Activated CD4-positive, alpha-beta memory T cell treated with anti-CD3 and anti-CD28 coated beads, Interleukin-2, amount 10 ng/mL, durations not matched to agents 7 days and 5 days (primary cell): ENCODE results near the gene LRP10. TPM values are rescaled to one million over a fixed set of nuclear protein-coding genes. Genes with fewer than 3 reads are reported as not detected.
"Not testable (repeated sequence)": the region's sequence is repeated elsewhere in the genome, so short reads cannot be mapped to it uniquely, and the experiment has no call there.

ENCODE experiments used
- CTCF ChIA-PET: fragments of 350-600 bp; sonication (Branson Sonifier 250); formaldehyde crosslinking; loops from one replicate; lab custom pipeline; 2021; ENCODE audit warnings: antibody characterized with exemption, inconsistent platforms; lab: Charles Lee
- POLR2A ChIA-PET: fragments of 350-600 bp; sonication (Branson Sonifier 250); formaldehyde crosslinking; loops from one replicate; lab custom pipeline; 2021; ENCODE audit warnings: antibody characterized with exemption; lab: Charles Lee
- DNase-seq: peaks from one replicate; pipeline ENCODE4 v3.0.0-alpha.2; 2020
- H3K27ac Mint-ChIP-seq: one replicate; pipeline ENCODE4 v1.8.0; 2021; ENCODE audit warnings: mild to moderate bottlenecking, mixed read lengths
- H3K27me3 Mint-ChIP-seq: one replicate; pipeline ENCODE4 v1.8.0; 2021; ENCODE audit warnings: mixed read lengths
- H3K36me3 Mint-ChIP-seq: one replicate; pipeline ENCODE4 v1.8.0; 2021; ENCODE audit warnings: low read depth, mixed read lengths
- H3K4me1 Mint-ChIP-seq: one replicate; pipeline ENCODE4 v1.8.0; 2021; ENCODE audit warnings: mixed read lengths
- H3K4me3 Mint-ChIP-seq: one replicate; pipeline ENCODE4 v1.8.0; 2021; ENCODE audit warnings: mild to moderate bottlenecking, mixed read lengths
- H3K9me3 Mint-ChIP-seq: one replicate; pipeline ENCODE4 v1.8.0; 2021; ENCODE audit warnings: mixed read lengths
- total RNA-seq, 2 experiments: library from RNA; stranded (reverse); gene quantifications; one replicate each; pipeline ENCODE4 v1.2.3, GENCODE V29; 2021

The LRP10 gene, protein sequence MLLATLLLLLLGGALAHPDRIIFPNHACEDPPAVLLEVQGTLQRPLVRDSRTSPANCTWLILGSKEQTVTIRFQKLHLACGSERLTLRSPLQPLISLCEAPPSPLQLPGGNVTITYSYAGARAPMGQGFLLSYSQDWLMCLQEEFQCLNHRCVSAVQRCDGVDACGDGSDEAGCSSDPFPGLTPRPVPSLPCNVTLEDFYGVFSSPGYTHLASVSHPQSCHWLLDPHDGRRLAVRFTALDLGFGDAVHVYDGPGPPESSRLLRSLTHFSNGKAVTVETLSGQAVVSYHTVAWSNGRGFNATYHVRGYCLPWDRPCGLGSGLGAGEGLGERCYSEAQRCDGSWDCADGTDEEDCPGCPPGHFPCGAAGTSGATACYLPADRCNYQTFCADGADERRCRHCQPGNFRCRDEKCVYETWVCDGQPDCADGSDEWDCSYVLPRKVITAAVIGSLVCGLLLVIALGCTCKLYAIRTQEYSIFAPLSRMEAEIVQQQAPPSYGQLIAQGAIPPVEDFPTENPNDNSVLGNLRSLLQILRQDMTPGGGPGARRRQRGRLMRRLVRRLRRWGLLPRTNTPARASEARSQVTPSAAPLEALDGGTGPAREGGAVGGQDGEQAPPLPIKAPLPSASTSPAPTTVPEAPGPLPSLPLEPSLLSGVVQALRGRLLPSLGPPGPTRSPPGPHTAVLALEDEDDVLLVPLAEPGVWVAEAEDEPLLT
- total RNA-seq: 10 to 100 TPM; 88.5 to 98.6 TPM

DNA sequence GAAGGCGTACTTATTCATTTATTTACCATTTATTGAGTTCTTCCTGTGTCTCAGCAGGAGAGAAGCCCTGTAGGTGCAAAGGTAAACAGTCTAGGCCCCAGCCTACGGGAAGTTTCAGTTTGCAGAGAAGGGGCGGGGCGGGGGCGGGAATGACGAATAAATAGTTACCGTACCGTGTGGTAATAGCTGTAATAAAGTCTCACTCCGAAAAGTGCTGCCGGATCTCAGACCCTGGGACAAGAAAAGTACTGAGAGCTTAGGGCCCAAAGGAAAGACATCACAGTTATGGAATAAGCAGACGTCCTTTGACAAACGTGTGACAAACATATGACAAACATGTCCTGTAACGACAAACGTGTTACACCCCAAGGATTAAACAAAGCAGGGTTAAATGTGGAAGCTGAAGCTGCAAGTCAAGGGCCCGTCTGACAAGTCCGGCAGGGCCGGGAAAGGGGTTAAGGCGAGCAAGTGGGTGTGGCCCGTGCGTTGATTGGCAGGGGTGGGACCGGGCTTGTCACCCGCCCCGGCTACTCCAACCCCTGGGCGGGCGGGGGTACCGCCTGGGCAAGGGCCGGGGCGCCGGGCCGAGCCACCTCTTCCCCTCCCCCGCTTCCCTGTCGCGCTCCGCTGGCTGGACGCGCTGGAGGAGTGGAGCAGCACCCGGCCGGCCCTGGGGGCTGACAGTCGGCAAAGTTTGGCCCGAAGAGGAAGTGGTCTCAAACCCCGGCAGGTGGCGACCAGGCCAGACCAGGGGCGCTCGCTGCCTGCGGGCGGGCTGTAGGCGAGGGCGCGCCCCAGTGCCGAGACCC, at the start of gene LRP10:
LRP10 (plus strand) TSS at position 517 of the 809 bp plus-strand sequence. CDS start 564 bp downstream, outside the sequence.
- H3K4me3 Mint-ChIP-seq: peak within 1 kb of the TSS; percentile 86
- peaks cover 31% of the 10 kb centered on the region for H3K36me3 Mint-ChIP-seq

DNA sequence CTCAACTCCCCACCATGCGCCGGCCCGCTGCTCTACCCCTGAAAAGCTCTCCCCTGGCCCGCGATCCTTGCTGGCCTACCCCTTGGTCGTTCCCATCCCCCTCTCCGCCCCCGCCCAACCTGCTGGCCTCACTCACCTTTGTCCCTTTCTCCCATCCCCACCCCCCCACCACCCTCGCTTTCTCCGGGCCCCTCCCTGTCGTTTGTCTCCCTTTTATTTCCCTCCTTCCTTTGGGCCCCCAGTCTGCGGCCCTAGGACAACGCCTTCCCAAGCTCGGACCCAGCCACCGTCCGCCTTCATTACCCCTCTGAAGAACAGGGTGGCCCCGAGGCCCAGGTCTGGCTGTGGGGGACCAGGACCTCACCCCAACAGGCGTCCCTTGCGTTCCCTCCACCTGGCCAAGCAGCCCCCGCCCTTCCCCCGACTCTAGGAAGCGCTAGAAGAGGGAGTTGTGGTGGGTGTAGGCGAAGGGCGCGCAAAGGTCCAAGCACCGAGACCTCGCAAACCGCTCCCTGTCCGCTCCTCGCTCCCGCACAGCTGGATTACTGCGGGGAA, 49.4 kb upstream of the LRP10 start:
- DNase-seq: no peak
- ChIA-PET POLR2A (interaction anchor here (1.0 to 2.3 kb wide), 6 partner anchors 32 to 160 kb away, joined by 3 to 10 read pairs (median 5); partner anchors contain the start of genes AJUBA, LRP10 and OXA1L), CTCF (interaction anchor here (0.5 to 7.5 kb wide), 25 partner anchors 11 to 1273 kb away, joined by 3 to 195 read pairs (median 5); partner anchors contain the start of genes AJUBA and LRP10)
- H3K4me1 Mint-ChIP-seq: peaks cover 36% of the 10 kb centered on the region
- peak overlapping the region; percentile 35 for H3K4me3 Mint-ChIP-seq
- H3K27ac Mint-ChIP-seq: no peak overlapping the region
- no peaks in the 10 kb centered on the region for H3K36me3 Mint-ChIP-seq
- H3K9me3 Mint-ChIP-seq: no peaks in the 10 kb centered on the region
- peaks cover 19% of the 10 kb centered on the region for H3K27me3 Mint-ChIP-seq

More for the DNA sequence above, at the start of gene LRP10:
- H3K4me1 Mint-ChIP-seq: peaks cover 39% of the 10 kb centered on the region
- peak; percentile 87 for DNase-seq
- peak within 1 kb of the TSS; percentile 97 for H3K27ac Mint-ChIP-seq
- CTCF ChIA-PET: interaction anchor here (0.7 to 7.8 kb wide), 23 partner anchors 9 to 301 kb away, joined by 3 to 145 read pairs (median 7); partner anchors contain the start of genes DAD1, MRPL52, PRMT5 and PSMB5
- POLR2A ChIA-PET: interaction anchor here (0.6 to 7.7 kb wide), 24 partner anchors 10 to 315 kb away, joined by 3 to 115 read pairs (median 5); partner anchors contain the start of genes ABHD4, ACIN1, DAD1 and HAUS4
- no peaks in the 10 kb centered on the region for H3K9me3 Mint-ChIP-seq
- no peaks in the 10 kb centered on the region for H3K27me3 Mint-ChIP-seq

GRCh38 chr14:22822571-22823098, 48.9 kb upstream of the LRP10 start:
- CTCF ChIA-PET: interaction anchor here (0.5 to 7.5 kb wide), 35 partner anchors 11 to 1273 kb away, joined by 3 to 195 read pairs (median 4); partner anchors contain the start of genes AJUBA, HAUS4, LRP10 and RBM23
- peak overlapping the region; percentile 39 for H3K4me3 Mint-ChIP-seq
- H3K27ac Mint-ChIP-seq: no peak overlapping the region
- H3K27me3 Mint-ChIP-seq: peaks cover 19% of the 10 kb centered on the region
- no peaks in the 10 kb centered on the region for H3K36me3 Mint-ChIP-seq
- H3K4me1 Mint-ChIP-seq: peaks cover 36% of the 10 kb centered on the region
- H3K9me3 Mint-ChIP-seq: no peaks in the 10 kb centered on the region
- POLR2A ChIA-PET: interaction anchor here (0.9 to 2.3 kb wide), 13 partner anchors 28 to 253 kb away, joined by 3 to 10 read pairs (median 4); partner anchors contain the start of genes AJUBA, LRP10, OXA1L and PRMT5
- peak; percentile 71 for DNase-seq

GRCh38 chr14:22824711-22825359, 46.7 kb upstream of the LRP10 start:
- peaks cover 34% of the 10 kb centered on the region for H3K4me1 Mint-ChIP-seq
- H3K4me3 Mint-ChIP-seq: no peak overlapping the region
- H3K36me3 Mint-ChIP-seq: peaks cover 4% of the 10 kb centered on the region
- H3K9me3 Mint-ChIP-seq: no peaks in the 10 kb centered on the region
- DNase-seq: no peak
- H3K27me3 Mint-ChIP-seq: peaks cover 18% of the 10 kb centered on the region
- POLR2A ChIA-PET: interaction anchor here (0.6 kb wide), 1 partner anchor 59 kb away, joined by 3 read pairs; the partner anchor contains the start of gene OXA1L
- CTCF ChIA-PET: interaction anchor here (0.6 to 7.5 kb wide), 12 partner anchors 9 to 521 kb away, joined by 3 to 195 read pairs (median 17); partner anchors contain the start of gene LRP10
- peak overlapping the region; percentile 21 for H3K27ac Mint-ChIP-seq

DNA sequence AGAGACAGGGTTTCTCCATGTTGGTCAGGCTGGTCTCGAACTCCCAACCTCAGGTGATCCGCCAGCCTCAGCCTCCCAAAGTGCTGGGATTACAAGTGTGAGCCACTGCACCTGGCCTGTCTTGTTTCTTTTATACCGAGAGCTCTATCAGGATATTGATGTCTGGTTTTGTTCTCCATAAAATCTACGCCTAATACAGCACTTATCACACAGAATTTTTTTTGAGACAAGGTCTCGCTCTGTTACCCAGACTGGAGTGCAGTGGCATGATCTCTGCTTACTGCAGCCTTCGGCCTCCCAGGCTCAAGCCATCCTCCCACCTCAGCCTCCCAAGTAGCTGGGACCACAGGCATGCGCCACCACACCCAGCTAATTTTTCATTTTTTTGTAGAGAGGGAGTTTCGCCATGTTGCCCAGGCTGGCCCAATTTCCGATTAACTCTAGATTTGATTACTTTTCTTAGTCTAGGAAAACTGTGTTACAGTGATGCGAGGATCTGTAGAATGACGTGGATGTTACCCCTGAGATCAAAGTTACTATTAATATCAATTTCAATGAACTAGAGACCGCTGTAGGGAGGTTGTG, 42.4 kb upstream of the LRP10 start:
- not testable (repeated sequence) for H3K27me3 Mint-ChIP-seq, H3K9me3 Mint-ChIP-seq, DNase-seq
- Mint-ChIP-seq H3K27ac (peak overlapping the region; percentile 90), H3K4me1 (peaks cover 40% of the 10 kb centered on the region), H3K36me3 (peaks cover 23% of the 10 kb centered on the region), H3K4me3 (peak overlapping the region; percentile 87)
- ChIA-PET CTCF (interaction anchor here (0.8 to 3.5 kb wide), 5 partner anchors 24 to 128 kb away, joined by 3 to 12 read pairs (median 4); partner anchors contain the start of genes HAUS4, LRP10 and PRMT5), POLR2A (interaction anchor here (0.9 to 2.7 kb wide), 12 partner anchors 22 to 264 kb away, joined by 3 to 23 read pairs (median 6); partner anchors contain the start of genes DAD1, HAUS4, LRP10 and OXA1L)

GRCh38 chr14:22829661-22830442, 41.7 kb upstream of the LRP10 start, which contains the start of gene MRPL52:
Gene MRPL52, plus strand, starts transcription at chr14:22829887. Its CDS starts 26 bp downstream, at chr14:22829913.
- Mint-ChIP-seq H3K27ac (peak within 1 kb of the TSS; percentile 90), H3K4me3 (peak within 1 kb of the TSS; percentile 87), H3K27me3 (no peaks in the 10 kb centered on the region), H3K9me3 (no peaks in the 10 kb centered on the region), H3K4me1 (peaks cover 33% of the 10 kb centered on the region), H3K36me3 (peaks cover 28% of the 10 kb centered on the region)
- ChIA-PET POLR2A (interaction anchor here (0.6 to 2.7 kb wide), 33 partner anchors 9 to 548 kb away, joined by 3 to 23 read pairs (median 4); partner anchors contain the start of genes DAD1, HAUS4, LRP10 and OXA1L), CTCF (interaction anchor here (0.6 to 3.5 kb wide), 25 partner anchors 9 to 281 kb away, joined by 3 to 16 read pairs (median 4); partner anchors contain the start of genes DAD1, HAUS4, LRP10 and OXA1L)
- DNase-seq: peak; percentile 93

DNA sequence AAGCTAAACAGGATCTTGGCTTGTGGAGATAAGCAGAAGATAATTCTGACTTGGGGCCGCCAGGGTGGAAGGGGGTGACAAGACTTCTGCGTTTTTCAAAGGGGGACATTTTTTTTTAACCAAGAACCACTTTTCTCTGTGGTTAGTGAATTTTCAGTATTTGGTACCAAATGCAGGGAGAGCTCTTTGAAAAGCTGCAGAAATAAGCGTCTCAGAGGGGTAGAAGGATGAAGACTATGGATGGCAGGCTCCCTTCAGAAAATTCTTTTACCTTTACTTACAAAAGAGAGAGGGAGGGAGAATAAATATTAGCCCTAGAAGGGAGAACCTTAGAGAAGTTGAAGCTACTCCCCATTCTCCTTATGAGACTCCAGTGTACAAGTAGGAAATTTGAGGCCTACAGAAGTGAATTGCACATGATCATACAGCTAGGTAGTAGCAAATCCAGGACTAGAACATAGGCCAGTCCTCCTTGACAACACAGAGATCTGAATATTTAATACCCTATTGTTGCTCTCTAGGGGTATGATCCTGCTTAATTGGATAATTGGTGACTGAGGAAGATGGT, 41.0 kb upstream of the LRP10 start:
- H3K27me3 Mint-ChIP-seq: no peaks in the 10 kb centered on the region
- ChIA-PET CTCF (interaction anchor here (0.8 to 1.7 kb wide), 20 partner anchors 9 to 282 kb away, joined by 3 to 16 read pairs (median 4); partner anchors contain the start of genes DAD1, OXA1L and RBM23), POLR2A (interaction anchor here (0.6 to 2.7 kb wide), 28 partner anchors 8 to 548 kb away, joined by 3 to 23 read pairs (median 5); partner anchors contain the start of genes DAD1, HAUS4, LRP10 and OXA1L)
- no peaks in the 10 kb centered on the region for H3K9me3 Mint-ChIP-seq
- H3K36me3 Mint-ChIP-seq: peaks cover 35% of the 10 kb centered on the region
- H3K27ac Mint-ChIP-seq: peak overlapping the region; percentile 90
- peaks cover 30% of the 10 kb centered on the region for H3K4me1 Mint-ChIP-seq
- no peak for DNase-seq
- H3K4me3 Mint-ChIP-seq: peak overlapping the region; percentile 87

DNA sequence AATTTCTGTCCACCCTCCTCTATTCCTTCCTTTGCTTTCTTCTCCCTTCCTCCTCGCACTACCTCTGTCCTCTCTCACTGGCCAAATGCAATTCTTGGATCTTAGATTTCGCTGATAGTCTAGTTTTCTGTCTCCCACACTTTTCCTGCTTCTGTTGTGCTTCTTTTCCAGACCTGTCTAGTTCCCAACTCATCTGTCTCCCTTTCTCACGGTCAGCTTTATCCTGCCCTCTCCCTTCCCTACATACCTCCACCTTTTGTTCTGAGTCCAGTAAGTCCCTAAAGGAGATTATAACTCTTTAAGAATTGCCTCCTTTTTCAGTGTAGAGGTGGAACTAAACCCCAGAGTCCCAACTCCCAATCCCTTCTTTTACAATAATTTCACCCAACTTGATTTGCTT, 36.0 kb upstream of the LRP10 start:
- Mint-ChIP-seq H3K27me3 (peaks cover 15% of the 10 kb centered on the region), H3K9me3 (no peaks in the 10 kb centered on the region), H3K36me3 (peaks cover 40% of the 10 kb centered on the region), H3K4me3 (no peak overlapping the region), H3K27ac (no peak overlapping the region), H3K4me1 (peaks cover 20% of the 10 kb centered on the region)
- no peak for DNase-seq
- ChIA-PET CTCF (interaction anchor here (1.2 to 6.4 kb wide), 3 partner anchors 12 to 23 kb away, joined by 3 to 62 read pairs (median 18); no protein-coding TSS in a partner anchor), POLR2A (interaction anchor here (1.2 to 1.5 kb wide), 2 partner anchors 36 to 47 kb away, joined by 3 read pairs; partner anchors contain the start of gene LRP10)
